Renal pelvis (tissue), 4 donors: ENCODE results near the gene ZBTB20. TPM values are rescaled to one million over a fixed set of nuclear protein-coding genes. Genes with fewer than 3 reads are reported as not detected.
A peak's percentile ranks its signal among the peaks of the same experiment; 100 is the strongest.

Experiments
- DNase-seq: peaks from one replicate; pipeline ENCODE4 v3.0.0-alpha.2; 2013
- polyA plus RNA-seq, 3 donors: library from polyadenylated mRNA; unstranded; fragments of 120-200 nt; gene quantifications; one replicate each; pipeline ENCODE4 v1.2.1, GENCODE V29; 2013; ENCODE audit not compliant: insufficient read length in 3 of 3

The ZBTB20 gene
- polyA plus RNA-seq, 3 donors = 4.4 to 6.3 (median 5.9) TPM

DNA sequence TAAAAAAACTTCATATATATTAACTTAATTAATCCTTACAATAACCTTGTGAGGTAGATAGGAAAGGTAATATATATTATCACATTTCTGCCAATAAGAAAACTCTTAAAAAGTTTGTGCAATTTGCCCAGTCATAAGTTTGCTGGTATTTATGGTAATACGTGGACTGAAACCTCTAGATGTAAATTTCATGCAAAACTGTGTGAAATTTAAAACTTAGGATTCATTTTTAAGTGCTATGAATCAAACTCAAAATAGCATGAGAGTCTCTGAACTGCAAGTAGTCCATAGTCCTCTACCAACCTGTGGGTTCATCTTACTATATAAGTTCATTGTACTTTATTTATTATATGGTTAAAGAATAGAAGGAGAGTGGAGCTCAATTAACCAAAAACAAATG lies 56.4 kb downstream of the ZBTB20 start:
- DNase-seq = no peak

DNA sequence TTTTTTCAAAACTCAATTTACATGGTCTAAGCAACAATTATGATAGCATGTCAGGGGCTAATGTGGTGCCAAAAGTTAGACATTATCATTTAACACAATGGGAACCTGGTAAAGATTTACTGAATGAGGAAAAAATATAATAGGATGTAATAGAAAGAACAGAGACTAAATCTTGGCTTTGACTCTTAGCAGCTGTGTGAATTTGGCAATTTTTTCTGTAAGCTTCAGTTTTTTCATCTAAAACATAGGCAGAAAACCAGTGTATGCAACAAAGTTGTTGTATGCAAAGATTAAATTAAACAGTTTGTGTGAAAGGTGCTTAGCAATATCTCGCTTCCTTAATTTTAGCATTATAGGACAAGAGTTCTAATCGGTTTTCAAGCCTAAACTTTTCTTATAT lies 57.6 kb downstream of the ZBTB20 start:
- no peak for DNase-seq

DNA sequence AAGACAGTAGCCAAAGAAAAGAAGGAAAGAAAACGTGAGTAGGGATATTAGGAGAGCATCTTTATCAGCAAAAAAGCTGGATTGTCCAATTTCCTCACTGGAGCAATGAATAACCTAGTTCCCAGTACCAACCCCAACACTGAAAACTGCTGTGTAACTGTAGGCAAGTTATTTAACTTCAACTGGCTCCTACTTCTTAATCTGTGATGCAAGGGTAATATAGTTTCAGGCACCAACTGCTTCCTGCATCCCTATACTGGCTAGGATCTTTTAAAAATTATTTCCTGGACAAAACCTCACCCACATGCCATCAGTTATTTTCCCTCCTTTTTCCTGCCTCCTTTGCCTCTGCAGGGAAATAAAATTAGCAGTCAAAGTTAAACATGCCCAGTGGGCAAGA lies 59.6 kb downstream of the ZBTB20 start:
- DNase-seq = no peak

DNA sequence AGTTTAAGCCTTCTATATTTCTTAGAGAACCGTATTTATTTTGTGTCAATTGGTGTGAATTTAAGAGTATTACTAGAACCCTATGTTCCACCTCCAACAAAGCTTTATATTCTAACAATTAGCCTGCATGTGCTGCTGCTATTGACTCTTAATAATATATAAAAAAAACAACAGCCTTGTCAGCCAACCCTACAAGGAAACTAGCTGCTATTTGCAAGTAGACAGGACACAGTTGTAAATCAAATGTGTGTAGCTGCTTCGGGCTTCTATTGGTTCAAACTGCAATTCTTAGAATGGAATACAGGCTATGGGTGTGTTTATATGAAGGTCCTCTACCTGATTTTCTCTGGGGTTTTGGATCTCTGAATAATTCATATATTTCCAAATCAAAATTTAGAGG lies 60.7 kb downstream of the ZBTB20 start:
- no peak for DNase-seq

- no peak for DNase-seq
Observed at GRCh38 chr3:115085197-115085865, 61.8 kb downstream of the ZBTB20 start.

GRCh38 chr3:115084686-115085085 lies 62.4 kb downstream of the ZBTB20 start:
- DNase-seq = no peak

GRCh38 chr3:115082260-115082659 lies 64.8 kb downstream of the ZBTB20 start:
- DNase-seq = no peak

DNA sequence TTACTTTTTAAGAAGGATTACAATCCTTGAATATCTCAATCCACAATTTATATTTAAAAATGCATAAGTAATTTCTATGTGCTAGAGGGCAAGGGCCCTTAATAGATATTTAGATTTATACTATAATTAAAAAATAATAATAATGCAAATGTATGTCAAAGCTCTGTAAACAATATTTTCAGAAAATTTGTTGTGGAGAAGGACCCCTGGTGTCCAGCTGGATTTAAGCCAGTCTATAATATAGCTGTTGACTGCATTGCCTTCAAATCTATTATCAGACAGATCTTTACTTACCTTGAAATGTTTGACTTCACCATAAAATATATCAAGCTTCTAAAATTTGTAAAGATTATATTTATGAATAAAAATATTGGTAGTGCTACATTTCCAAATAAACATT lies 65.6 kb downstream of the ZBTB20 start:
- no peak for DNase-seq

GRCh38 chr3:115077501-115078250 lies 69.4 kb downstream of the ZBTB20 start:
- no peak for DNase-seq

GRCh38 chr3:115074502-115074901 lies 72.6 kb downstream of the ZBTB20 start:
- no peak for DNase-seq

- no peak for DNase-seq
Observed at GRCh38 chr3:115072265-115073021, 74.6 kb downstream of the ZBTB20 start.

GRCh38 chr3:115071601-115072000 lies 75.5 kb downstream of the ZBTB20 start:
- peak; percentile 46 for DNase-seq

DNA sequence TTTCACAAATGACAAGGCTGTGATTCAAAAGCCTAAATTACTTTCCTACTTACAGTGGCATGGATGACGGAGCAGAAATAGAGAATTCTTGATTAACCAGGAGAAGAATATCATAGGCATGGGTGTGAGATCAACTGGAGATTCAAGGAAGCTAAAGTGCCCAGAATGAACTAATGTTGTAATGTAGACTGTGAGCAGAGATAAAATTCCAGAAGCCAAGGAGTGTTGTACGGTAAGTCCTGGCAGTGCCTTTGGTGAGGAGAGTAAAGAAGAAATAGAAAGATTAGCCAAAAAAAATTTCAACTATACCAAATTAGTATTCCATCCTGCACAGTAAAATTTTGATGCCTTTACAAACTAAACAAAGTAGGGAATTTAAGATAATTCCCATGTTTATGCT lies 75.9 kb downstream of the ZBTB20 start:
- DNase-seq = no peak

DNA sequence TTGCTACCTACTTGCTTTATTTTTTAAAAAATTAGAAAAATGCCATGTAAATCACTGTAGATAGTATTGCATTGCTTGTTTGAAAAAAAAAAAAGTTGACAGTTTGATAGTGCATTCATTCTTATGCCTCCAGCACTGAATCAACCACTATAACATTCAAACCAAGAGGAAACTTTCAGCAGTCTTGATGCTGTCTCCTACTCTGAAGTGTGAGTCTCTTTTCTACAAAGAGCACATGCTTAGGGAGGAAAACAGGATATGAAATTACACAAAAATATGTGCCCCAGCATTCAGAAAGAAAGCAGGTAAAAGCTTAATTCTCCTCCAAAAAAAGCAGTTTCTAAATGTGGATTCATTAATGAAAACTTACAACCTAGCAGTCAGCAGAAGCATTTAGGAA lies 78.3 kb downstream of the ZBTB20 start:
- DNase-seq = no peak

DNA sequence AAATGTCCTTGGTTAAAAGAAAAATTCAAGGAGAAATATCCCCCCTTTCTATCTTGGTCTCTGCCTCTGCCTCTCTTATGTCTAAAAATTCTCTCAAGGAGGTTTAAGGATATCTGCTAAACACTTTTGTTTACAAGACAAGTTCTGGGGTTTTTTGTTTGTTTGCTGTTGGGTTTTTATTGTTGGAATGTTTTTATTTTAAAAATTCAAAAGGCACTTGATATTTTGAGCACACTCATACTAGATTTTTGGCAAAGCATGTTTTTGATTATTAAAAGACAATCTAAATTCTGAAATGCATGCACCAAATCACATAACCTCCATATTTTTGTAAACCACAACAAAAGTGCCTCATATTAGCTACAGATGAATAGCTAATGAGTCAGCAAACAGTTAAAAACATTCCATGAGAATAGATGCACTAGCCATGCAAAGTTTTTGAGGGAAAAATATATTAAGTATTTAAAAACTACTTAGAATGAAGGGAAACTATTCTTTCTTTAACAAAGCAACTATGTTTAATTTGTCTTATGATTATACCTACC lies 84.6 kb downstream of the ZBTB20 start:
- DNase-seq = no peak

DNA sequence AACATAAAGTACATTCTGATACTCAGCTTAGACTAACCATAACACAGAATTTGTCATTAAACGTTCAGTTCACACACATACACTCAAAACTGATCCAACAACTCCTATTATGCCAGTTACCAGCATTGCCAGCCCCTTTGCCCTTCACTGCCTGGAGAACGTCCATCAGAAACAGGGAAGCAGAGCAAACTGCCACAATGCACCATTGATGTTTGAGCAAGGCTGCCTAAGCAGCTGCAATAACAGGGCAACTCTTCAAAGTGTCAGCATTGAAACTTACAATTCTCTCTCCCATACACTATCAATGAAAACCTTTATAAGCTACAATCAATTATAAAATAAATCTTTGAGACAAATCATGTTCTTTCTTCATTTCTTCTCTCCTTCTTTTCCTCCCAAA lies 85.1 kb downstream of the ZBTB20 start:
- DNase-seq = no peak

DNA sequence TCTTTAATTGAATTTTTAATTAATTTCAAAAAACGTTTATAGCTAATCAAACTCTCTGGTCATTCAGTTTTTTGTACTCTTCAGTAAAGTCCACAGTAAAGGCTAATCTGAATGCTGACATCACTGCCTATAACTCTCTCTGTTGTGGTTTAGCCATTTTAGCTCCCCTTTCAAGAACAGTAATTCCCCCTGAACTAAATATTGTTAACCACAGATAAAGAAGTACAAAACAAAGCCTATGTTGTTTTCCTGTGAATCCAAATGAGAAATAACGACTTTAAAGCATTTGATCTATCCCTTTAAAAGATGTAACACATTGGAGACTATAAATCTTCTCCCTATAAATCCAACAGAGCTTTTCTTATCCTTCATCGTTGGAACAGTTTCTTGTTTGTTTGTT lies 94.2 kb downstream of the ZBTB20 start:
- DNase-seq = no peak

GRCh38 chr3:115042351-115042750 lies 104.7 kb downstream of the ZBTB20 start:
- no peak for DNase-seq

- DNase-seq = no peak
Observed at GRCh38 chr3:115040673-115041286, 106.3 kb downstream of the ZBTB20 start.

DNA sequence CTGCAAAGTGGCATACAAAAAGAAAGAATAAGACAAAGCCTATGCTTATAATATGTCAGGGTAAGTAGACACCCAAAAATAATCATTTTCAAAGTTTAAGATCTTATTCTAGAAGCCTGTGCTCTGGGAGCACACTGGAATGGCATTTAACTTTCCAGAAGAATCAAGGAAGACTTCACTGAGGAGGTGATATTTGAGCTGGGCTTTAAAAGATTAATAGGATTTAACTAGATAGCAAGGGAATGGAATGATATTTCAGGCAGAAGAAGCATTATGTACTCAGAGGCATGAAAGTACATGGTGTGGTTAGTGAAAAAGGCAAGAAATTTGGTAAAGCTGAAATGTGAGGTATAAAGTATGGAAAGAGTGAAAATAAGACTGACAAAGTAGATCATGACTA lies 106.8 kb downstream of the ZBTB20 start:
- DNase-seq = no peak

- no peak for DNase-seq
Observed at GRCh38 chr3:115038817-115039216, 108.3 kb downstream of the ZBTB20 start.

GRCh38 chr3:115022835-115023398 lies 124.2 kb downstream of the ZBTB20 start:
- DNase-seq = no peak
